Right renal cortex interstitium (tissue), 3 donors: ENCODE measurements around the gene SEMA3A. TPM values are rescaled to one million over a fixed set of nuclear protein-coding genes. Genes with fewer than 3 reads are reported as not detected.
"Not testable (repeated sequence)": the region's sequence is repeated elsewhere in the genome, so short reads cannot be mapped to it uniquely, and the experiment has no call there.

ENCODE experiments used
- DNase-seq, 3 donors: peaks; one replicate each; pipeline ENCODE4 v3.0.0-alpha.2; 2013; ENCODE audit warnings: low read depth in 3 of 3, low spot score in 2 of 3
- polyA plus RNA-seq, 3 donors: library from polyadenylated mRNA; unstranded; fragments of 120-200 nt; gene quantifications; one replicate each; pipeline ENCODE4 v1.2.1, GENCODE V29; 2013; ENCODE audit not compliant: insufficient read length in 3 of 3

SEMA3A gene
- polyA plus RNA-seq, 3 donors: 15.0 to 19.2 (median 15.5) TPM

DNA sequence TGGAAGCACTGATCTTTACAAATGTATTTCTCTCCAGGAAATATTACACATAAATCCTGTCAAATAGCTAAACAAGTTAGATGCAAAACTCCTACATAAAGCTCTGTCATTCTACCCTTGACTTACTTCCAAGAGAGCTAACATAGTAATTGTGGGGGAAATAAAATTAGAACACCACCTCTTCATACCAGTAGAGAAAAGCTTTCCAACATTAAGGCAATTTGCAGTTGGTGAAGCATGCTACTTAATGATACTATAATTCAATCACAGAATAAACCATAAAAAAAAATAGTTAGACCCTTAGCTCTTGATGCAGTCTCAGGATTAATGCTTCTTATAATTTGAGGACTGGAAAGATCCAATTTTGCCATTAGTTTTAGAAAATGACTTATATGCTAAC is 35.2 kb downstream of the SEMA3A start:
- no peak for DNase-seq

DNA sequence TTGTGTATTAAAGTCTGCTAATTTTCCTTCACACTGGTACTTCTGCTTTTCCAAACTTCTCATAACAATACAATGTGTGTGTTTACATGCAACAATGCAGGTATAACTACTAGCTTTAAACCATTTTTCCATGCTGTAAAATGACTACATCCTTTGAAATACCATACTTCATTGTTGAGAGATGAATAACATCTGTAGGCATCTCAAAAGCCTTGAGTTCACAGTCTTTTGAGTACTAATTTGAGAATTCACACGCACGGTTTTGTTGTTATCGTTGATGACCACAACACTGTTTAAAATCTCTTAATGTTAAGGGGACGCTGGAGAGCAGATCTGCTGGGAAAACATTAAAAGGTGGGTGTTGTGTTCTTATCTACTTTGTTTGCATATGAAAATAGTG is 37.4 kb downstream of the SEMA3A start:
- DNase-seq: no peak

DNA sequence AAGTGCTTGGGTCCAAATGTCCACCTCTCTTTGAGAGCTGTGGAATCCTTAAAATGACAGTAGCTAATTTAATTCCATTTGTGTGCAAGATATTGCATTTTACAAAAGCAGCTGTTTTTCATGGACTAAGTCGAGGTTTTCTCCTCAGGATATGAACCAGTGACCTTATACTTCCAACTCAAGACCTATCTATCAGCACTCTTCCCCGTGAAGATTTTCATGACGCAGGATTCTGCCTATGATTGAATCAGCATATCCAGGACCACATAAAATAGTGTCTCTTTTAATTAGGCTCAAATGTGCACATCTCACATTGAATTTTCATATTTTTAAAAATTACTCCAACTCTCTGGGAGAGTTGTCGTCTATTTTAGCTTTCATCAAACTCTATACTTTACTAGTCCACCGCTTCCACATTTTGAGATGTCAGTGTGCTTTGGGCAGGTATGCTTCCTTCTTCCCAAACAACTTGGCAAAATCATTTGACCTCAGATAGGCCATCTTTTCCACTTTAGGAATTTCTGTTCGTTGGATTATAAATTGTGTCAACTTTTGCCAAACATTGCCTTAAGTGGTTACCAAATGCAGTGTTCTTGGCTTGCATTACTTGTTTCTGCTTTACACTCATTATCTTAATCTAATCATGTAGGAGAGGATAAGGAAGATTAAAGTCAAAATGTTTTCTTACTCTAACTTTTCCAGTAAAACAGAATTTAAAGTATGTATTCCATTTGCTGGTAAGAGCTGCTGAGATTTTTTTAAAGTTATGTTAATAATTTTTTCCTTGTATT is 39.4 kb downstream of the SEMA3A start:
- DNase-seq: no peak

DNA sequence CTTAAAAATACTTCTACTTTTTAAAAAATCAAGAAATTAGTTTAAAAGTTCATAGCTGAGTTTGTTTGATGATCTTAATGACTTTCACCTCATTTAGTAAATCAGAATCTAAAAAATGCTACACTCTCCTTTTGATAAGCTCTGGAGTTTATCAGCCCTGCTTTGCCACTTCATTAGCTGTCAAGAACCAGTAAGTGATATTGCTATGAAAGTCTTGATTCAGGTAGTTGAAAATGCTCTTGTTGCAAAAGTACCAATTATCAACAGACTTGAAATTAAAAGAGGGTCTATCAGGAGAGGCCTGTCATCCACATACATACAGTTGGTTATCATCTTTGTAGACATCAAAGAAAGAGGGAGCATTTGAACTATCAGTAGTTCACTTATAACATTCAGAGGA is 41.6 kb downstream of the SEMA3A start:
- DNase-seq: no peak

DNA sequence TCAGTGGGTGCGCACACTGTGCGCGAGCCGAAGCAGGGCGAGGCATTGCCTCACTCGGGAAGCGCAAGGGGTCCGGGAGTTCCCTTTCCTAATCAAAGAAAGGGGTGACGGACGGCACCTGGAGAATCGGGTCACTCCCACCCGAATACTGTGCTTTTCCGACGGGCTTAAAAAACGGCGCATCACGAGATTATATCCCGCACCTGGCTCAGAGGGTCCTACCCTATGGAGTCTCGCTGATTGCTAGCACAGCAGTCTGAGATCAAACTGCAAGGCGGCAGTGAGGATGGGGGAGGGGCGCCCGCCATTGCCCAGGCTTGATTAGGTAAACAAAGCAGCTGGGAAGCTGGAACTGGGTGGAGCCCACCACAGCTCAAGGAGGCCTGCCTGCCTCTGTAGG is 44.2 kb downstream of the SEMA3A start:
- not testable (repeated sequence) for DNase-seq

DNA sequence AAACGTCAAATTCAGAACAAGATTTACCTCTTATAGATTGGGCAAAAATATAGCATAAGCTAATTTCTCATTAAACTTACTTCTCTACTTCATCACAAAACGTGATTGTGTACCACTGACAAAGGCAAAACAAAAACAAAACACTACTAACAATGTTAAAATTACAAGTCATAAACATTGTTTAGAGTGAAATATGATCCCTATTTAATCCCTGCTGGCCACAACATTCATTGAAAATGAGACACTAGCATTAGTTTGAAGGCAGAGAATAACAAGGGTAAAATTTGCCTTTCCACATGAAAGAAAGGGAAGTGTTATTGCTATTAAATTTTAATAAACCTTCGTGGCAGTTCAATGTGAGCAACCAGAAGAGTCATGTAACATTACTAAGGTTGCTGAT is 45.0 kb downstream of the SEMA3A start:
- DNase-seq: no peak

DNA sequence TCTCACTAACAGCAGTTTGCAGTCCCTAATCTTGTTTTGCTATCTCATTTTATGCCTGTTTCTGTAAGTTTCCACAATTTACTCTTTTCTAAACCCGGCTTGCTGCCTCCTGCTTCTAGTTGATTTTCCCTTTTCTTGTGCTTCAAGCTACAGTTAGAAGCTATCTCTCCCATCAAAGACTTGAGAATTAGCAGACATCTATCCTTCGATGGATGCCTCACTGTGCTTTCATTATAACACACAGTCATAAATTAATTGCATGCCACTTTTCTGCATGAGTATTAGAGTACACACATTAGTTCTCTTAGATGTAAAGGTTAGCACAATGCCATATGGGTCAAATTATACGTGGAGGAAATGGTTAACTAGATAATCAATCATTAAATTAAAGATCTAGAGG is 48.7 kb downstream of the SEMA3A start:
- DNase-seq: no peak

DNA sequence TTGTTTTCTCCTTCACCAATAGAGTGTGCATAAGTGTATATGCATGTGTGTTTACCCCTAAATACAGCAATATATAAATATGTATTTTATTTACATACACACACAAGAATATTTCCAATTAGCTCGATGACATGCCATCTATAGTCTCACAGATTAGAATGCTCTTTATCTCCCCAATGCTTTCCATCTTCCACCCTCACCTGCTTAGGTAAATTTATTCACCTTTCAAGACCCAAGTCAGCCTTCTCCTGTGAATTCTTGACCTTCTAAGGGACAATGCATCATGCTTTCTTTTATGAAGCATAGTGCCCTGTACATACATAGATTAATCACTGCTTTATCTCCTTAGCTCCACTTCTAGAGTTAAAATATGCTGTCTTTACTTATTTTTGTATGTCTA is 49.7 kb downstream of the SEMA3A start:
- no peak for DNase-seq

DNA sequence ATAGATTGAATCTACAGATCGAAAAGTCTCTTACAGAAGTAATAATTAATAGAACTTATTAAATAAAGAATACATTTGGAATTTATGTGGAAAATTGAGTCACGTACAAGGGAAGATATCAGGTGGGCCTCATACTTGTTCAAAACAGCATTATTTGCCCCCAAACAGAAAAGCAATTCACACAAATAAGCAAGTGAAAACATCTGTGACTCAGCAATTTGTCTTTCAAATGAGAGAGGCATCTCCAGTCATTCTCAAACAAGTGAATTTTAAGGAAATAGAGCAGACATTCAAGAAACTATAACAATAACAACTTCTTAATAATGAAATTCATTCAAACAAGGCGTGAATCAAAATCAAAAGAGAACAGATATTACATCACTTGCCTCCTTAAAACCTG is 50.1 kb downstream of the SEMA3A start:
- DNase-seq: no peak

DNA sequence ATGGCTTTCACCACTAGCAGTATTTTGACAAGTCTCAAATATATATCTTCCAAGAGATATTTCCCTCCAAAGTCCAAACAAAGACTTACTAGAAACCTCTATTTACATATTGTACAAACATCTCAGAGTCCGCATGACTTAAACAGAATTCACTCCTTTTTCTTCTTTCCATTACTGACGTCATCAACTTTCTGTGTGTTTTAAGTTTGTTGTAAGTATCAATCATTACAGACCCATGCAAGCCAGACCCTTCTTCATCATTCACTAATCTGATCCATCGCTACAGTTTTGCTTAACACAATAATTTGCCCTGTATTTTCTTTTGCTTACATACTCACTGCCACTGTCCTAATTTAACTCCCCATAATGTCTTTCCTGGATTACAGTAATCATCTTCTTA is 51.9 kb downstream of the SEMA3A start:
- DNase-seq: no peak

DNA sequence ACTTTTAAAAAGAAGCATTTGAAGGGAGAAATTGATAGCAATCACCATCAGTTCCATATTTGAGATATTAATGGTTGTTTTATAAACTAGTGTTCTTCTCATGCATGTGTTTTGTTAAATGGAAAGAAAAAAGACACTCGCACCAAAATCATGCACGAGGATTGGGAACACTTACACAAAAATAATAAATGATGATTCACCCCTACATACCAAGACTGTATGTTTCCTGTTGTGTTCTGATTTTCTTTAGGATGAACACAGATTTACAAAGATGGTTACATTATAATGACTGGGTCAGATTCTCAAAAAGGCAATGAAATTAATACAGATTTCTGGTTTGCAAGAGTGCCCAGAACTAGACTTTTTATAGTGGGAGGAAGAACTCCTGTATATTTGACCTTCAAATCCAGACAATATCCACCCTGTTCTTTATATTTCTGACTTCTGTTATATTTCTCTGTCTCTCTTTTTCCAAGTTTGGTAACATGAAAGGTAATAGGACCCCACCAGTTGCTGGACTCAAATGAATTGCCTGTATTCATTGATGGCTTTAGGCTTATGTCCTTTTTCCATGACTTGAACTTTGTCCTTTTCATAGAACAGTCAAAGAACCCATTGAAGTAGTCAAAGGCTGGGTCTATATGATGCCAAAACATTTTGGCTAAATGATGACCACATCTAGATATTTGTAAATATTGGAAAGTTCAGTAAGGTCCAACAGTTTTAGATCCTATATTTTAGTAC is 54.4 kb downstream of the SEMA3A start:
- no peak for DNase-seq

DNA sequence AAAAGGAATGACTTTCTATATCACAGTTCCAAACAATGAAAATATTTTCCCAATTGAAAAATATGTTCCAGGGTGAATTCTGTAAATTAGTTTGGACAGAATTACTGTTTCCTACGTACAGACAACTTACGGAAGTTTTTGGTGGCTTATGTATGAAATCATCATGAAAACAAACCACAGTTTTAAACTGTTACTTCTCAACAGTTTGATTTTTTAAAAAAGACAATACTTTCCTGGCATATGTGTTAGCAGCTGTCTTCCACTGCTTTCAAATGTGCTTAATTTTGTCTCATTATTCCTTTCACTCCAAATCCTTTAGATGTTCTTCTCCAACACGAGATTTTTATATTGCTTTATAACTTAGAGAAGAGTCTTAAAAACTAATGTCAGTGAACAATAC is 56.2 kb downstream of the SEMA3A start:
- DNase-seq: no peak

DNA sequence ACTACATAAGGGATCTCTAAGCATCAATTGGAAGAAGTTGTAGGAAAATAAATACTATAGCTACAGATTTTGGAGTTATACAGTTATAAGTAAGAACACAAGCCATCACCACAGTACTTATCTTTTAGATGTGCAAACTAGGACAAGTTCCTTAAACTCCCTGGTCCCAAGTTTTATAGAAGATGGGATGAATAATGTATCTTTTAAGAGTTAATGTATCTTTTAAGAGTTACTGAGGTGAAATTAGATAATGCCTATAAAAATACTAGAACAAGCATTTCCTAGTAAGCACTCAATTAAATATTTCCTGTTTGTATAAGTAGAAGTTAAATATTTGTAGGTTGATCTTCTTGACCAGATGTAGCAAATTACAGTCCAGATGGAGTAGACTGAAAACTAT is 56.8 kb downstream of the SEMA3A start:
- DNase-seq: no peak

DNA sequence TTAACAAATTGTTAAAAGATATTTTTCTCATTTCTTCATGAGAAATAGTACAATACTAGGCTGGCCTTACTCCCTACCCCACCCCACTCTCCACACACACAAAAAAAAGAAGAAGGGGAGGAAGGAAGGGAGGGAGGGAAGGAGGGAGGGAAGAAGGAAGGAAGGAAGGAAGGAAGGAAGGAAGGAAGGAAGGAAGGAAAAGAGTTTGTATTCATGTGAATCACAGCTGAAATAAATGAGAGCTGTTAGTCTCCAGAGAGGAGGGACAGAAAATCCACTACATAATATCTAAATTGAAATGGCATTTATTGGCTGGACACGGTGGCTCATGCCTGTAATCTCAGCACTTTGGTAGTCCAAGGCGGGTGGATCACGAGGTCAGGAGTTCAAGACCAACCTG is 57.8 kb downstream of the SEMA3A start:
- no peak for DNase-seq

DNA sequence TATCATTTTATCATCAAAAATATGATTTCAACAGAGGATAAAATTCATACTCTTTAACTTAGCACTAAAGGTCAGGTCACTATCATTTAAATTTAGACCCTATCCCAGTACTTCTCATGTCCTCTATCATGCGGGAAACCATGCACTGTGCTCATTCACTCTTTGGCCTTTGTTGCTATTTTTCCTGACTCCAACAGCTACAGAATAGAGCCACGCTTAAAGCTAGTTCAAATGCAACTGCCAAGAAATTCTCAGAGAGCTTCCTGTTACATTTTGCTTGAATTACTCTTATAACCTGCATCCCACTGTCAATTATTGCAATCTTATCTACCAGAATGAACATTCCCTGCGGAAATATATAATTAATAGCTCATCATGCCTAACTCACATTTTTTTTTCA is 58.3 kb downstream of the SEMA3A start:
- no peak for DNase-seq

DNA sequence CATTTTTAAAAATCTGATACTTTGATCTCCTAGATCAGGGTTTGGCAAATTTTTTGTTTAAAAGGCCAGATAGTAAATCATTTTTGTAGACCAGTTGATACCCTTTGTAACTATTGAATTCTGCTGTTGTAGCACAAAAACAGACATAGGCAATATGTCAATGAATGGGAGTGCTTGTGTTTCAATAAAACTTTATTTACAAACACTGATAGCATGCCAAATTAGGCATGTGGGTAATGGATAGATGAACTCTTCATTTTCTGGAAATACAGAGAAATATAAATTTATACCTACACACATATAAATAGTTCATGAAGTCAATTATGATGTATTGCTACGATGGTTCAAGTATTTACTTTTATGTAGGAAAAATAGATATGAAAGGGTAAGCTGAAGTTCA is 60.4 kb downstream of the SEMA3A start:
- DNase-seq: no peak

DNA sequence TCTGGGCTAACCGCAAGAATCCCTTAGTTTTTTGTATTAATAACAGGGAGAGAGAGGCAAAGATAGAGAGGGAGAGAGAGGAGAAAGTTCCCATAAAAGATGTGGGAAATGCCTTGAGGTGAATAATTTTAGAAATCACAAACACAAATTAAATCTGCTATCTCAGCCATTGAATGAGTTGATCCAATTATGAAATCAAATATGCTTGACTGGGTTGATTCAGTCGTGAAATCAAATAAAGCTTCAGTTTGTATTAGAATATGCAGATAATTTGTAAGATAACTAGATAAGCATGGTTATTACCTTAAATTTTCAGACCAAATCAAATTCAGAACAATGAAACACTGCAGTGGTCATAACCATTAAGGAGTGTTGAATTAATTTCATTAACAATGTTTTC is 68.9 kb downstream of the SEMA3A start:
- DNase-seq: no peak

DNA sequence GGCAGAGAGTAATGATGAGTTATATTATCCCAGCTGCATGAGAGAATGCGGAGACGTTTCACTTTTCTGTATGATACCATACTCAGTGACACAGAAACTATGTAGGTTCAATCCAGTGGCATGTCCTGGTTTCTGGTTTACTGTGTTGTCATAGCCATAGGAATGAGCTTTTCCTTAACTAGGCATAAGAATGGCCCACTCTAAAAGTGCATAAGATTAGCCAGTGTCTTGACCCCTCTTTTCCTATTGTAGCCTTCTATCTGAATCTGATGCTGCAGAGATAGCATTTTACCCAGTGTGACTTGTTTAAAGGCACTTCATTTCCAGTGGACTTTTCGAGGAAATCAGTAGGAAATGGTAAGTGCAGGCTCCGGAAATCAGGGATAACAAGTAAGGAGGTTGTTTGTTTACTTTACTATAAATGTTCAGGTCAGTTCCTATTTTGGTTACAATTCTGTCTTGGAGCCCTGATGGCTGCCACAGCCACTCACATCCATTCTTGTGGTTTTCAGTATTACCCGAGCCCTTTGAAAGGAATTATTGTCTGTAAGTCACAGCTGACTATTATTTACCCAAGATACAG is 70.5 kb downstream of the SEMA3A start:
- DNase-seq: no peak

DNA sequence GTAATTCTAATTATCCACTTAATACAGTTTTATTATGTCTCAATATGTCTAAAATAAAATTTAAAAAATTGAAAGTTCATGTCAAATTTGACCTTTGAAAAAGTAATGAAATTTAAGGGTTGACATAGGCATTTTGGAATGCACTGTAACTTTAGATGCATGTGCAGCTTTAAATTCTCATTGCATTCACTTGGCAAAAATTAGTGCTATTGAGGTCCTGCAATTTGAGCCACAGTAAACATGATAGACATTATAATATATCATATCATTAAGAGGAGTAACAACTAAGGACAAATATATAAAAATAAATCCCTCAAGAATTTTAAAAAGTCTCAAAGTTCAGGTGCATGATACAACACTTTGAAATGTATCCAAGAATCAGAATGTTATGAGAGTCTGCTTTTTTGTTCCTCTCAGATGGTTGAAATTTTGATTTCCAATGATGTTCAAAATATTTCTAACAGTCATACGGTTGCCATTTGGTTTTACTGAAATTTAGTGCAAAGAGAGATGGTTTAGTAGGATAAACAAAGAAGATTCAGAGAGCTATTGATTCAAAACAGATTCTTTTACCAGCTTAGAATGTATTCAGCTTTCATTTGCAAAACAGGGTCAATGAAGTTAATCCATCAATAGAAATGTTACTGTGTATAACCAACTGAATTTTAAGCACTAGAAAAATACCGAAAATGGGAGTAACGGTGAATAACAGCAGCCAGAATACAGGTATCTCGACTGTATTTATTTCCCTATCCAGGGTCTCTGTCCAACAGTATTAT is 71.8 kb downstream of the SEMA3A start:
- DNase-seq: no peak

DNA sequence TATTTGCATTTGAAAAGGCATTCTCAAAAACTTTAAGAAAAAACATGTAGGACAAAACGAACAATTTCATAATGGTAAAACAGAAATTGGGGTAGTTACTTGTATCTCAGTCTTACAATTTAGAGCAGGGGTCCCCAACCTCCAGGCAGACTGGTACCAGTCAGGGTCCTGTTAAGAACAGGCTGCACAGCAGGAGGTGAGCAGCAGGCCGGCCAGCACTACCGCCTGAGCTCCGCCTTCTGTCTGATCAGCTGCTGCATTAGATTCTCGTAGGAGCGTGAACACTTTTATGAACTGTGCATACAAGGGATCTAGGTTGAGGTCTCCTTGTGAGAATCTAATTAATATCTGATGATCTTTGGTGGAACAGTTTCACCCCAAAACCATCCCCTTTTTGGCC is 77.3 kb downstream of the SEMA3A start:
- no peak for DNase-seq
